GM23338 (cell line): ENCODE results near the gene EFHB. TPM values are rescaled to one million over a fixed set of nuclear protein-coding genes. Genes with fewer than 3 reads are reported as not detected.

Experiments
- ATAC-seq: fragments of 200-7000 bp; cut with Tn5 transposase; 3 replicates; pipeline ENCODE4 v1.9.1; 2020
- DNase-seq: peaks from one replicate; pipeline ENCODE4 v3.0.0-alpha.2; 2015; ENCODE audit warnings: low spot score
- H2AFZ ChIP-seq: fragments of 200-600 bp; sonication (generic); 2 replicates; pipeline ENCODE4 v1.8.0; 2016; ENCODE audit warnings: antibody characterized with exemption, mild to moderate bottlenecking, moderate library complexity
- H3F3A ChIP-seq: fragments of 200-600 bp; sonication (generic); replicated peaks from 2 replicates; pipeline ENCODE4 v1.8.0; 2017; ENCODE audit warnings: antibody characterized with exemption, mixed run types, low read depth
- H3K27ac ChIP-seq: fragments of 200-600 bp; sonication (generic); 2 replicates; pipeline ENCODE4 v1.6.1; 2016; ENCODE audit warnings: low read depth
- H3K27me3 ChIP-seq: fragments of 200-600 bp; sonication (generic); 2 replicates; pipeline ENCODE4 v1.8.0; 2016; ENCODE audit warnings: mild to moderate bottlenecking, mixed run types, moderate library complexity; ENCODE audit not compliant: insufficient read depth
- H3K36me3 ChIP-seq: fragments of 200-600 bp; sonication (generic); 2 replicates; pipeline ENCODE4 v1.8.0; 2016; ENCODE audit warnings: mild to moderate bottlenecking; ENCODE audit not compliant: insufficient read depth
- H3K4me1 ChIP-seq: fragments of 200-600 bp; sonication (generic); 2 replicates; pipeline ENCODE4 v1.8.0; 2016; ENCODE audit warnings: mild to moderate bottlenecking, moderate library complexity; ENCODE audit not compliant: insufficient read depth
- H3K4me2 ChIP-seq: fragments of 200-600 bp; sonication (generic); 2 replicates; pipeline ENCODE4 v1.7.1; 2017; ENCODE audit warnings: mixed run types
- H3K4me3 ChIP-seq: fragments of 200-600 bp; sonication (generic); 2 replicates; pipeline ENCODE4 v1.6.1; 2016; ENCODE audit warnings: mixed run types
- H3K79me2 ChIP-seq: fragments of 200-600 bp; sonication (generic); replicated peaks from 2 replicates; pipeline ENCODE4 v1.8.0; 2017; ENCODE audit warnings: mild to moderate bottlenecking; ENCODE audit not compliant: insufficient read depth
- H3K9me2 ChIP-seq: fragments of 200-600 bp; sonication (generic); 2 replicates; pipeline ENCODE4 v1.8.0; 2017; ENCODE audit not compliant: insufficient read depth
- H4K20me1 ChIP-seq: fragments of 200-600 bp; sonication (generic); replicated peaks from 2 replicates; pipeline ENCODE4 v1.8.0; 2017; ENCODE audit warnings: mild to moderate bottlenecking; ENCODE audit not compliant: insufficient read depth
- H3K27ac Mint-ChIP-seq: 2 replicates; pipeline ENCODE4 v1.8.0; 2020; ENCODE audit warnings: inconsistent platforms, mild to moderate bottlenecking, moderate library complexity, mixed read lengths
- H3K27me3 Mint-ChIP-seq: 3 replicates; pipeline ENCODE4 v1.8.0; 2022; ENCODE audit warnings: low read depth, mild to moderate bottlenecking, moderate library complexity, mixed read lengths, inconsistent platforms; ENCODE audit not compliant: insufficient read depth, poor library complexity
- H3K36me3 Mint-ChIP-seq: 3 replicates; pipeline ENCODE4 v1.8.0; 2021; ENCODE audit warnings: low read depth, mild to moderate bottlenecking, inconsistent platforms, moderate library complexity, mixed read lengths
- H3K4me1 Mint-ChIP-seq: 3 replicates; pipeline ENCODE4 v1.8.0; 2020; ENCODE audit warnings: mild to moderate bottlenecking, inconsistent platforms, mixed read lengths
- H3K4me3 Mint-ChIP-seq: 3 replicates; pipeline ENCODE4 v1.8.0; 2021; ENCODE audit warnings: moderate library complexity, mild to moderate bottlenecking, inconsistent platforms, mixed read lengths
- H3K9me3 Mint-ChIP-seq: 3 replicates; pipeline ENCODE4 v1.8.0; 2020; ENCODE audit warnings: moderate library complexity, mild to moderate bottlenecking, inconsistent platforms, mixed read lengths
- CREB1 ChIP-seq: fragments of 250-450 bp; sonication (Bioruptor Pico); IDR thresholded peaks from 2 replicates; pipeline ENCODE4 v1.5.0; 2020; ENCODE audit warnings: low read depth, mild to moderate bottlenecking, moderate library complexity
- CTCF ChIP-seq, 2 experiments: fragments of 200-600 bp in 1 of 2; sonication (generic) in 1 of 2; conservative IDR thresholded peaks; 2 replicates each; pipeline versions ENCODE4 v1.5.1 to v1.6.1; 2016 to 2017; ENCODE audit warnings: antibody characterized with exemption in 2 of 2, low read depth in 2 of 2, mild to moderate bottlenecking in 2 of 2, moderate library complexity in 1 of 2
- ETS1 ChIP-seq: IDR thresholded peaks from 2 replicates; pipeline ENCODE4 v1.6.1; 2016; ENCODE audit warnings: antibody characterized with exemption
- EZH2 ChIP-seq: fragments of 200-600 bp; sonication (generic); IDR thresholded peaks from one replicate; pipeline ENCODE4 v1.8.0; 2017; ENCODE audit warnings: antibody characterized with exemption, mild to moderate bottlenecking, low read depth; ENCODE audit not compliant: unreplicated experiment
- EZH2phosphoT487 ChIP-seq: fragments of 200-600 bp; sonication (generic); IDR thresholded peaks from one replicate; pipeline ENCODE4 v1.8.1; 2018; ENCODE audit warnings: antibody characterized with exemption; ENCODE audit not compliant: unreplicated experiment
- JUNB ChIP-seq: IDR thresholded peaks from one replicate; pipeline ENCODE4 v1.6.1; 2016; ENCODE audit warnings: antibody characterized with exemption; ENCODE audit not compliant: unreplicated experiment
- NANOG ChIP-seq: IDR thresholded peaks from 2 replicates; pipeline ENCODE4 v1.6.1; 2016; ENCODE audit warnings: antibody characterized with exemption, borderline replicate concordance
- POLR2AphosphoS5 ChIP-seq: IDR thresholded peaks from 2 replicates; pipeline ENCODE4 v1.6.1; 2016; ENCODE audit warnings: antibody characterized with exemption, low read depth
- REST ChIP-seq: IDR thresholded peaks from one replicate; pipeline ENCODE4 v1.6.1; 2018; ENCODE audit warnings: antibody characterized with exemption; ENCODE audit not compliant: unreplicated experiment
- STAT1 ChIP-seq: IDR thresholded peaks from one replicate; pipeline ENCODE4 v1.6.1; 2016; ENCODE audit warnings: antibody characterized with exemption; ENCODE audit not compliant: unreplicated experiment
- ZNF114 ChIP-seq: fragments of 250-450 bp; sonication (Bioruptor Pico); IDR thresholded peaks from 2 replicates; pipeline ENCODE4 v1.5.0; 2020; ENCODE audit warnings: mild to moderate bottlenecking, moderate library complexity
- ZNF331 ChIP-seq: fragments of 250-450 bp; sonication (Bioruptor Pico); IDR thresholded peaks from 2 replicates; pipeline ENCODE4 v1.5.0; 2020; ENCODE audit warnings: low read depth, mild to moderate bottlenecking, moderate library complexity
- ZNF462 ChIP-seq: fragments of 250-450 bp; sonication (Bioruptor Pico); IDR thresholded peaks from 2 replicates; pipeline ENCODE4 v1.5.0; 2020; ENCODE audit warnings: mild to moderate bottlenecking, moderate library complexity
- polyA plus RNA-seq: library from polyadenylated mRNA; unstranded; fragments of >200 nt; fragmentation: Nextera tagmentation; extraction: Ambion mirVana; gene quantifications from 2 replicates; pipeline ENCODE4 v1.2.1, GENCODE V29; 2016
- total RNA-seq: library from RNA; depleted of rRNA; stranded (reverse); fragments of >200 nt; shearing (Covaris generic); gene quantifications from 2 replicates; pipeline ENCODE4 v1.2.3, GENCODE V29; 2014

EFHB gene
- total and polyA plus RNA-seq, 2 experiments from 2014 or later = 0.35 to 0.68 TPM

- no peaks in the 10 kb centered on the region for H3K36me3 ChIP-seq
- H2AFZ ChIP-seq = no peak overlapping the region; the same call in 1 of the 2 replicates
- no peak for ATAC-seq
- no peak overlapping the region for H3K27ac Mint-ChIP-seq
- H3K27ac ChIP-seq = no peak overlapping the region
- no peak overlapping the region for H3K4me3 Mint-ChIP-seq
- H3K36me3 Mint-ChIP-seq = no peaks in the 10 kb centered on the region
- no peak for TF ChIP-seq EZH2phosphoT487
- no peak for TF ChIP-seq ZNF462
- no peak for TF ChIP-seq POLR2AphosphoS5
- no peak for TF ChIP-seq ETS1
- no peak for TF ChIP-seq CREB1 (CRISPR knock-in tag)
- TF ChIP-seq EZH2 = no peak
- TF ChIP-seq NANOG = no peak
- no peak for TF ChIP-seq STAT1
- no peak for TF ChIP-seq REST
- TF ChIP-seq ZNF331 = no peak
- TF ChIP-seq JUNB = no peak
- no peak for TF ChIP-seq ZNF114 (CRISPR knock-in tag)
- no peak for TF ChIP-seq CTCF (conservative IDR thresholded peaks at IDR 0.05; ENCODE audit: low read depth in 2 of 2)
- H3K4me3 ChIP-seq = no peak overlapping the region
- H3K4me2 ChIP-seq = no peak overlapping the region
- H4K20me1 ChIP-seq = no peaks in the 10 kb centered on the region
- H3K9me2 ChIP-seq = no peaks in the 10 kb centered on the region
- no peaks in the 10 kb centered on the region for H3K27me3 Mint-ChIP-seq
- no peaks in the 10 kb centered on the region for H3K9me3 Mint-ChIP-seq
- no peak for DNase-seq
- no peaks in the 10 kb centered on the region for H3K79me2 ChIP-seq
- H3K4me1 ChIP-seq = no peaks in the 10 kb centered on the region
- H3F3A ChIP-seq = no peaks in the 10 kb centered on the region
- peaks cover 8% of the 10 kb centered on the region for H3K4me1 Mint-ChIP-seq
- no peaks in the 10 kb centered on the region for H3K27me3 ChIP-seq
Measured at GRCh38 chr3:19888428-19889152, 45.4 kb downstream of the EFHB start.
